GM23248 (cell line): ENCODE measurements around the gene RIPOR3.

ENCODE experiments used
- EZH2 ChIP-seq: fragments of 200-600 bp; sonication (generic); IDR thresholded peaks from 2 replicates; pipeline ENCODE4 v1.6.1; 2018; ENCODE audit warnings: antibody characterized with exemption, mild to moderate bottlenecking; ENCODE audit not compliant: insufficient read depth, poor library complexity, severe bottlenecking
- EZH2phosphoT487 ChIP-seq: fragments of 200-600 bp; sonication (generic); IDR thresholded peaks from 2 replicates; pipeline ENCODE4 v1.6.1; 2018; ENCODE audit warnings: antibody characterized with exemption, moderate library complexity, mild to moderate bottlenecking, low read depth; ENCODE audit not compliant: insufficient read depth

DNA sequence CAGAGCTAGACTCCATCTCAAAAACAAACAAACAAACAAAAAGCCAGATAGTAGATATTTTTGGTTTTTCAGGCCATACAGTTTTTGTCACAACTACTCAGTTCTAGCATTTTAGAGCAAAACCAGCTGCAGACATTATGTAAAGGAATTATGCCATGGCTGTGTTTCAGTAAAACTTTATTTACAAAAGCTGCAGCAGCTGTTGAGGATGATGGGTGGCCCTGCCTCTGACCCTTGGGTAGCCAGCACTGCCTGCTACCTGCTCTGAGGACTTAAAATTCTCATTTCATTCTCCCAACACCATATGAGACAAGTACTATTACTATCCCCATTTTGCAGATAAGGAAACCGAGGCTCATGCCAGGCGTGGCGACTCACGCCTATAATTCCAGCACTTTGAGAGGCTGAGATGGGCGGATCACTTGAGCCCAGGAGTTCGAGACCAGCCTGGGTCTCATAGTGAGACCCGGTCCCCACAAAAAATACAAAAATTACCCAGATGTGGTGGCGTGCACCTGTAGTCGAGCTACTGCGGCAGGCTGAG lies 56.3 kb downstream of the RIPOR3 start:
- TF ChIP-seq EZH2, result no peak
- no peak for TF ChIP-seq EZH2phosphoT487
